PFSK-1 (cell line): Measurements from ENCODE around the gene GALNT12.

ENCODE experiments used
- FOXP2 ChIP-seq: optimal IDR thresholded peaks from 2 replicates; pipeline ENCODE3; 2011; ENCODE audit warnings: borderline replicate concordance, control low read depth, inconsistent platforms; ENCODE audit not compliant: insufficient read depth; ENCODE audit errors: extremely low read length, extremely low read depth
- POLR2AphosphoS5 ChIP-seq: IDR thresholded peaks from 2 replicates; pipeline ENCODE4 v1.6.1; 2012; ENCODE audit warnings: low read depth, mild to moderate bottlenecking, control low read depth, low read length, moderate library complexity
- REST ChIP-seq, 2 experiments: IDR thresholded peaks; 2 replicates each; pipeline versions ENCODE4 v1.6.1 to v1.8.0; 2011 to 2012; ENCODE audit warnings: low read depth in 2 of 2, low read length in 2 of 2, control low read depth in 1 of 2, inconsistent platforms in 1 of 2, mild to moderate bottlenecking in 1 of 2, moderate library complexity in 1 of 2; ENCODE audit not compliant: insufficient read depth in 1 of 2
- SIN3A ChIP-seq: IDR thresholded peaks from 2 replicates; pipeline ENCODE4 v1.6.1; 2012; ENCODE audit warnings: mild to moderate bottlenecking, low read length, moderate library complexity, borderline replicate concordance; ENCODE audit not compliant: insufficient read depth
- TAF1 ChIP-seq: IDR thresholded peaks from 2 replicates; pipeline ENCODE4 v1.6.1; 2012; ENCODE audit warnings: low read length, control low read depth, borderline replicate concordance; ENCODE audit not compliant: insufficient read depth

- TF ChIP-seq POLR2AphosphoS5 (no peak), TAF1 (no peak), SIN3A (no peak), REST (IDR thresholded peaks at IDR 0.05; ENCODE audit: insufficient read depth in 1 of 2, low read depth in 2 of 2, low read length in 2 of 2) (no peak), FOXP2 (no peak)
Measured at GRCh38 chr9:98837516-98837915, 30.0 kb downstream of the GALNT12 start.
